ENCODE results near the gene IGF2R.

DNA sequence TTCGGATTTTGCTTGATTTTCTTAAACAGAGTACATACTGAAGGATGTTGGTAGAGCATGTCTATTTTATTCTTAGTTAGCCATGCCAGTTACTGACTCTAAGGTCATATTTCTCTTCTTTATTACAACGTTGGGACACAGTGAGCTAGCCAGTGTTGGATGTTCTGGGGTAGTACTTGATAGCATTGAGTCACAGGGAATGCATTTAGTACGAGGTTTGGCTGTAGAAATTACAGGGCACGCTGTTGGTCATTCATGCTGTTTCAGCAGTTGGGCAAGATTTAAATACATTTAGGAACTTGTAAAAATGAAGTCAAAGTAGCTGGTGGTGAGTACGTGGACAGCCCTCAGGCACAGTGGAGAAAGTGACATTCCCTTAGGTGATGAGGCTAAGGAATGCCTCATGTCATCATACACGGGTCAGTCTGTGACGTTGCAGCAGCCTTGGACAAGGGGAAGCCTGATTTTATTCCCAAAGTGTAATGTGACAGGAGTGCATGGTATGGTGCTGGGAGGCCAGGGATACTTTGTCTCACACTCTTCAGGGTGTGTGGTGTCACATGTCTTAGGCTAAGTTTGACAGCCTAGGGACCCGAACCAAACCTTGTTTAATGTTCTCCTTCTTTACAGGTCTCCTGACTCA is 95.0 kb downstream of the IGF2R start:
- TF ChIP-seq CTCF (IDR thresholded peaks at IDR 0.05; ENCODE audit: low read length) (no peak), EZH2phosphoT487 (IDR thresholded peaks at IDR 0.05; ENCODE audit: low read length) (no peak), EZH2 (optimal IDR thresholded peaks at IDR 0.05; ENCODE audit: low read depth, low read length) (no peak)

All from MM.1S (cell line).